Left forelimb (tissue), 1 donor: ENCODE results near the gene KLK12.

Experiments used
- DNase-seq: peaks from one replicate; pipeline ENCODE4 v3.0.0-alpha.2; 2018; ENCODE audit warnings: low spot score

KLK12 gene

GRCh38 chr19:51047031-51047335 is 12.2 kb upstream of the KLK12 start:
- no peak for DNase-seq

- DNase-seq = no peak
Observed at GRCh38 chr19:51044327-51044726, 9.5 kb upstream of the KLK12 start.

DNA sequence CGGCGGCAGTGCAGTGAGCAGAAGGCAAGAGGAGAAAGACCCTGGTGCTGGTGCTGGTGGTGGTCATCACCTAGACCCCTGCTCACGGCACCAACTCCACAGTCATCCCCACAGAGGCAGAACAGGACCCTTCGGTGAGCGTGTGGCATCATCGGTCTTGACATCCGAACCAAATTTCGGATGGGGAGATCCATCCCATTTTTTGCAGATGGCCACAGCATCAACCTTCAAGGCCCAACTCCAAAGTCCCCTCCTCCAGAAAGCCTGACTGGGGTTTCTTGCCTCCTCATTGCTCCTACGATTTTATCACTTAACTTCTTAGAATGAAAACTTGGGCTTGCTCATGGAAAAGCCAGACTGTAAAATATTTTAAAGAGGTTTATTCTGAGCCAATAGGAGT is 8.7 kb upstream of the KLK12 start:
- no peak for DNase-seq

DNA sequence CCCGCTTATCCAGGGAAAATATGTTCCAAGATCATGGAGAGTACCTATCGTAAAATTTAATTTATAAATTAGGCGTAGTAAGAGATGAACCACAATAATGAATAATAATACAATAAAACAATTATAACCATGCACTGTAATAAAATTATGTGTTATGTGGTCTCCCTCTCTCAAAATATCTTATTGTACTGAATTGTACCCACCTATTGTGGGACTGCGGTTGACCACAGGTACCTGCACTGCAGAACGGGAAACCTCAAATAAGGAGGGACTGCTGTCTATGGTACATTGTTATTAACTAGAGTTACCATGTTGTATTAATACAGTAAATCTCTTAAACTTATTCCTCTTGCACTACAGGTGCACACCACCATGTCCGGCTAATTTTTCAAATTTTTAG is 5.3 kb upstream of the KLK12 start:
- DNase-seq = no peak

- no peak for DNase-seq
Observed at GRCh38 chr19:51036519-51036918, 1.7 kb upstream of the KLK12 start.

GRCh38 chr19:51031880-51032225 is 2.9 kb downstream of the KLK12 start:
- no peak for DNase-seq

DNA sequence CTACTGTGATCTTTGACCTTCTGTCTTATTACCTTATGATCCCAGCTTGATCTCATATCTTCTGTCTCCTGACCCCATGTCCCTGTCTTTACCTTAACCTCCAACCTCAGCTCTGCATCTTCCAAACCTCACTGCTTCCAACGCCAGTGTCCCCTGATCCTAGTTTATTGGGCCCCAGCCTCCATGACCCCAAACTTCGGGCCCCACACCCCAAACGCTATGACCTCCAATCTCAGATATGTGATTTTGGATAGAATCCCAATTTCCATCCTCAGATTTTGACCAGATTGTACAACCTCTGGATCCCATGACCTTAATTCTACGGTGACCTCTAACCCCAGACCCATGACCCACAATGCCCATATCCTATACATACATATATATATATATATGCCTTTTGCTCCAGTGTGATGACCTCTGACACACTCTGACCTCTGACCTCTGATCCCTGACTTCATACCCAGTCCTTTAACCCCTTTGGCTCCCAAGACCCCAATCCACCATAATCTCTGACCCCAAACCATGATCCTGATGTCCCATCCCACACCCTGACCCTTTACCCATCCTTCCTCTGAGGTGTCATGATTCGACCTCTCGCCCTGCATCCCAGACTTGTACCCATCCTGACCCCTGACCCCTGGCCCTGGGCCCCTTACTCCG is 3.5 kb downstream of the KLK12 start:
- no peak for DNase-seq

GRCh38 chr19:51030631-51031030 is 4.2 kb downstream of the KLK12 start:
- no peak for DNase-seq

DNA sequence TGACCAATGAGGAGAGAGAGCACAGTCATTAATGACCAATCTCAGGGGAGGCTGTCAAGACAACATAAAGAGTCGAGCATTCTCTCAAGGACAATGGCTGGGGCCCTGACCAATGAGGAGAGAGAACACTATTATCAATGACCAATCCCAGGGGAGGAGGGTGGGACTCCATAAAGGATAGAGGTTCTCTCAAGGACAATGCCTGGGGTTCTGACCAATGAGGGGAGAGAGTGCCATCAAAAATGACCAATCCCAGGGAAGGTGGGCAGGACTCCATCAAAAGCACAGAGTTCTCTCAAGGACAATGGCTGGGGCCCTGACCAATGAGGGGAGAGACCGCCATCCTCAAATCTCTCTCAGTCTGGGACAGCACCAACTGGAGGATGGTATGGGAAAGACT is 5.1 kb downstream of the KLK12 start:
- DNase-seq = no peak

DNA sequence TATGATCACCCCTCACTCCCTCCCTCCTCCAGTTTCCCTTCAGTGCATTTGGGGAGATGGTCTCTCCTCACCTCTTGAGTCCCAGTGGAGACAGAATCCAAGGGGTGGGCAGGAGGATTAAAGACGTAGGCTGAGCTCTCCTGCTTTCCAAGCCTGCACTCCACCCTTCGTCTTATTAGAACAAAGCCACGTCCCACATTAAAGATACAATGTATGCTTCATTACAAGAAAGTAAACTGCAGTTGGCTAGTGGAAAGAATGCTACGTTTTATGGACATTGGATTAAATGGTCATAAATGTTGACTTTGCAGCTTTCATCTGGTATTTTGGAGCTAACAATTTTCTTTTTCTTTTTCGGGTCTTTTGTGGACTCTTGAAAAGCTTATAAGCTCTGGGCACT is 6.9 kb downstream of the KLK12 start:
- no peak for DNase-seq

DNA sequence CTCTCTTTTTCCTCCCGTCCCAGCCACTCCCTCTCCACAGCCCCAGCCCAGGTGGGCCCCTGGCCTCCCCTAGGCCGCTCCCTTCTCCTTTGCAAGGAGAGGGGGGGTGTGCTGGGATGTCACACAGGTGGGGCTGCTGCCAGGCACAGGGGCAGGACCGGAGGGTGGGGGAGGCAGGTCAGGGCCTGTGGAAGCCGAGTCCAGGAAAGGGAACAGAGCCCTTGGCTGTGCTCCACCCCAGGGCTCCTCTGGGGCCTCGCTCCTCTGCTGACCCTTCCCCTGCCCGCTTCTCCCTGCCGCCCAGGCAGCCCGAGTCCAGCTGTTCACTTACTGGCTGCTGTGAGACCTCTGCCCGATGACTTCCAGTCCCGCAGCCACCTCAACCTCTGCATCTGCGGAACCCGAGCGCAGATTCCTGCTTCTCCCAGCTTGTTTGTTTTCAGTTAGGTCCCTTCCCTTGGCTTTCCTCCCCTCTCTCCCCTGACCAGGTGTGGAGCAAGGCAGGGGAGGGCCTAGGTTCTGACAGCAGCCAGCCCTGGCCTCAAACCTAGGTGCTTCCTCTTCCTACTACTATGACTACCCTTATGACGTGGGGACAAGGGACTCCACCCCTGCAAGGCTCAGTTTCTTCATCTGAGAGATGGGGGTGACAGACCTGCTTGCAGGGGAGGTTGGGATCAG is 7.5 kb downstream of the KLK12 start:
- DNase-seq = no peak

GRCh38 chr19:51026554-51026831 is 8.3 kb downstream of the KLK12 start, which contains the start of gene KLK11:
Gene KLK11, minus strand, starts transcription at chr19:51026616. Its CDS starts 985 bp downstream, at chr19:51025631.
- no peak for DNase-seq

DNA sequence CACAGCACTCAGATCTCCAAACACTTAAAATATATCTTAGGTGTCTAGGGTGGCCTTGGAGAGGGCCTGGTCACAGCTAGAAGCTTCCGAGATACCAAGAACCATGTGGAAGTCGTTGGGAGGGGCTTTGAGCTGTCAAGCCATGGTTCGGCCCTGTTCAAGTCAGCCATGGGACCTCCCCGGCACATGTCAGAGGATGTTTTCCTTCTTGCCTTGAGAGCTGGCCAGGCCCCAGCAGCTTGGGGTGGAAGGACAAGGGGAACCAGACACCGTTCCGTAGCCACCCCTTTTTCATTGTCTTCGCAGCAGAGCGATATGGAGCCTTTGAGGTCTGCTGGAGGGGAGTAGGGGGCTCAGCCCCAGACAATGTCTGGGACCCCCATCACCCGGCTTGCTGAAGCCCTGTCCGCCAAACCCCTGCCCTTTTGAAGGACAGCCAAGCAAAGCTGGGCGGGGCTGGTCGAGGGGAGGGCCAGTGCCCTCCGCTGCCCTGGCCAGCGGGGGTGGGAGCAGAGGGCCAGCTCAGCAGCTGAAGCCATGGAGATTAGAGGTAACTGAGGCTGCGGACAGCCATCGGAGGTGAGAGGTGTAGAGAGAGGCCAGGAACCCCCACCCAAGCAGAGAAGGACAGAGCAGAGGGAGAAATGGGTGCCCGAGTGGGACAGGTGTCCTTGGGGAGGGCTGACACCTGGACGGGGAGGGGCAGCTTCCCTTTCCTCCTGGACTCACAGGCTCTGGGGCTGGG is 8.8 kb downstream of the KLK12 start:
- DNase-seq = no peak

GRCh38 chr19:51025401-51025800 is 9.4 kb downstream of the KLK12 start:
- DNase-seq = no peak

DNA sequence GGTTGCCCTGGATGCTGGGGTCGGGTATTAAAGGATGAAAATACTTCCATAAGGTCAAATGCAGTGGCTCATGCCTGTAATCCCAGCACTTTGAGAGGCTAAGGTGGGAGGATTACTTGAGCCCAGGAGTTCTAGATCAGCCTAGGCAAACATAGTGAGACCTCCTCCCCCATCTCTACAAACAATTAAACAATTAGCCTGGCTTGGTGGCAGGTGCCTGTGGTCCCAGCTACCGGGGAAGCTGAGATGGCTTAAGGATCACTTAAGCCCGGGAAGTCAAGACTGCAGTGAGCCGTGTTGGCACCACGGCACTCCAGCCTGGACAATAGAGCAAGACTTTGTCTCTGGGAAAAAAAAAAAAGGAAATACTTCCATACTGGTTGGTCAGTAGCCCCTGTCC is 9.9 kb downstream of the KLK12 start:
- no peak for DNase-seq

DNA sequence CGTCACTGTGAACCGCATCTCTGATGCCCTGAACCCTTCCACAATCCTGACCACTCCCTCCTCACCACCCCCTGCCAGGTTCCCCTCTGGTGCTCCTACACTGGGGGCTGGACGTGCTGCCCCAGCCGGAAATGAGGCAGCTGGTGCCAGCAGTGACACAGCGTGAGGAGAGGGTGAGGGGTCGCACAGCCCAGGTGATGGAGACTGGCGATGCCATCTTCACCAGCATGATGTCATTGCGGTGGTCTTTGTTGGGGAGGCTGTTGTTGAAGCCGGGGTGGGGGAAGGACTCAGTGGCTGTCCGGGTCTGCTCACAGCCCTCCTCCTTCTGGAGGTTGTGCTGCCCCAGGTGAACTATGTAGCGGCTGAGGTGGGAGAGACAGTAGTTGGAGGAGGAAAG is 10.9 kb downstream of the KLK12 start:
- no peak for DNase-seq

- no peak for DNase-seq
Observed at GRCh38 chr19:51022526-51022925, 12.3 kb downstream of the KLK12 start.

DNA sequence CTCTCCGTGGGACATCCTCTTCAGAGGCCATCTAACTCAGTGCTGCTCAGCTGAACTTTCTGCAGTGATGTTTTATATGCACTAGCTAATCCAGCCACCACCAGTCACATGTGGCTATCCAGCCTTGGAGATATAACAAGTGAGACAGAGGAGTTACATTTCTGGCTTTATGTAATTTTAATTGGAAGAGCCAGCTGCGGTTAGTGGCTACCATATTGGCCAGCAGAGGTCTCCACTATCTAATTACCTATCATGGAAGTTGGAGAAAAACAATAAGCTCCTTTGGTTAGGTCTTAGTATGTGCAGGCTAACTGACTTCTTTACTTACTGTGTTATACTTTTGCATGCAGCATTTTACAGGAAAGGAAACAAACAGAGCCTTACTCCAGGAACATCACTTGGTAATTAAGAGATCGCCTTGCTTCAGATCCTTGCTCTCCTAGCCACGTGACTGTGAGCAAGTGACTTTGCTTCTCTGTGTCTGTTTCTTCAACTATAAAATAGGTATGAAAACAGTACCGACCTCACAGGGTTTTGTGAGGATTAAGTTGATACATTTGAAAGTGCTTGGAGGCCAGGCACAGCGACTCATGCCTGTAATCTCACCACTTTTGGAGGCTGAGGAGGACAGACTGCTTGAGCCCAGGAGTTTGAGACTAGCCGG is 13.7 kb downstream of the KLK12 start:
- no peak for DNase-seq

DNA sequence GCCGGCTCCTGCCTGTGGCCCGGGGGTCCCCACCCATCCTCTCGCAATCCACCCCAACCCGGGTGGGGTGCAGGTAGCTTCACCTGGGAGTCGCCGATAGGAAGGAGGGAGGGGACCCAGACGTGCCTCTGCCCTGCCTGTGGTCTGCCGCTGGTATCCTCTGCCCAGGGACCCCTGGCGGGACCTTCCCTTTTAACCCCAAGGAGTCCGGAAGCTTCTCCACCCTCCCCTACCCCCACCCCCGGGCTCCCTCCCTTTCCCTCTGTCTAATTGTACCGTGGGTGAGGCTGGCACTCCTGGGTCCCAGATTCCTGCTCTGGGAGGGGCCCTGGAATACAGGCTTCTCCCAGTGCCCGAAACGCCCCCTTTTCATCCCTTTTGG is 15.3 kb downstream of the KLK12 start, which contains the start of gene KLK10:
Gene KLK10 (minus strand): TSS at position 166 of the 382 bp plus-strand sequence. CDS start 579 bp downstream, outside the sequence.
- no peak for DNase-seq

DNA sequence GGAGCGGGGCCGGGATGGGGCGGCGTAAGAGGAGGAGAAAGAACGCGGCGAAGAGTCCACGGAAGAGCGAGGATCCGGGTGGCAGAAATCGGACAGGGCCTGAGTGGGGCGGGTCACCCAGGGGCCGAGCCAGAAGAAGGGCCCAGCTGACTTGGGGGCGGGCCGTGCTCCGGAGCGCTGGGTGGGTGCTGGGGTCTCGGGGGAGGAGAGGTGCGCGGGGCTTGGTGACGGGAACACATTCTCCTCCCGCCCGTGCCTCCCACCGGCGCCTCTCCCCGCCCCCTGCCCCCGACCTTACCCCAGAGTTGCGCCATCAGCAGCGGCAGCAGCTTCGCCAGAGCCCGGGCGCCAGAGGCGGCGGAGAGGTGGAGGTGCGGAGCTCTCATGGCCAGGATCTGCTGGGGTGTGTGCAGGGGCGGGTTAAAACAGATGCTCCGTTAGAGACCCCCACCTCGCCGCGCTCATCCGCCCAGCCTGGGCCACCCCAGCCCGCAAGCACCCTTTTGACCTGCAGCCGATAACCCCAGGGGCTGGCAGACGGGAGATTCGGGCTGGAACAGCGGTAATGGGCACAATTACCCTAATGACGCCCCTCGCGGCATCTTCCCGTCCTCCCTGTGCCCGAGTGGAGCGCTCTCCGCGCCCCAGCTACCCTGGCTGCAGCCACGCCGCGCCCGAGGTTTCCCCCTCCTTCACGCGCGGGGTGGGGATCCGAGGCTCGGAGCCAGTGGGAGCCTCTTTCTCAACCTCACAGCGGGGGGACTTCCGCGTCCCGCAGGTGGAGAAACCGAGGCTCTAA is 15.9 kb downstream of the KLK12 start:
- DNase-seq = no peak

GRCh38 chr19:51016798-51017683 is 17.8 kb downstream of the KLK12 start:
- no peak for DNase-seq
